Suppressor macrophage treated with lipopolysaccharide for 1 hour (primary cell): ENCODE measurements around the gene FAM107A.

Source experiments
- DNase-seq, 3 donors: peaks; one replicate each; pipeline ENCODE4 v3.0.0-alpha.2; 2020 to 2022

The FAM107A gene

DNA sequence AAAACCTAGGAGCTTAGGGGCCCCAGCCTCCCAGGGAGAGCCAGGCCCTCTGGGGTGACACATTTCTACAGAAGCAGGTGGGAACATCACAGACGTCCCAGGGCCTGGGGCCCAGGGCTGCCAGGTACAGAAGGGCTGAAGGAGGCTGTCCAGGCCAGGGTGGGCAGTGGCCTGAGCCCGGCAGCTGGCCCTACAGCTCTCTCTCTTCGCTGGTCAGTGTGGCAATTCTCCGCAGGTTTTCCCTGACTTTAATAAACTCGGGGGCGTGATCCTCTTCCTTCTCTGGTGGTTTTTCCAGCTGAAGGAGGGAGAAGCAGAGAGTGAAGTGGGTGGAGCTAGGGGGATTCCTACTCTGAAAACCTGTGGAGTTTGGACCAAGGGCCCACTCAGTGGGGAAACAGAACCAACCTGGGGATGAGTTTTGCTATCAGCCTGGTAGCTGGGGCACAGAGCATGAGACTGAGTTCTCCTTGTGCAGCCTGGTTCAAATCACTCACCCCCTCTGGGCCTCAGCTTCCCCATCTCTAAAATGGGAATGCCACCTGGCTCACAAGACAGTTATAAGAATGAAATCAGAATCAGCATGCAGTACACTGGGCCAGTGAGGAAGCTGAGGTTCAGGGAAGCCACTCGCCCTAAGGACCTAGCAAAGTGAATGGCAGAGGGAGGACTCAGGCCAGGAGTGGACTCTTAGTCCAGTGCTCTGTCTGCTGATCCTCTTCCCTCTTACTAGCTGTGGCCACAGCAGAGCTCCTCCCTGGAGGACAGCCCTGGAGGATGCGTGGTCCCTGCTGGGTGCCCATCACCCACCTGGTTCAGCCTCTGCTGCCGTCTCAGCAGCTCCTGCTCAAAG lies 10.6 kb downstream of the FAM107A start:
- no peak for DNase-seq

DNA sequence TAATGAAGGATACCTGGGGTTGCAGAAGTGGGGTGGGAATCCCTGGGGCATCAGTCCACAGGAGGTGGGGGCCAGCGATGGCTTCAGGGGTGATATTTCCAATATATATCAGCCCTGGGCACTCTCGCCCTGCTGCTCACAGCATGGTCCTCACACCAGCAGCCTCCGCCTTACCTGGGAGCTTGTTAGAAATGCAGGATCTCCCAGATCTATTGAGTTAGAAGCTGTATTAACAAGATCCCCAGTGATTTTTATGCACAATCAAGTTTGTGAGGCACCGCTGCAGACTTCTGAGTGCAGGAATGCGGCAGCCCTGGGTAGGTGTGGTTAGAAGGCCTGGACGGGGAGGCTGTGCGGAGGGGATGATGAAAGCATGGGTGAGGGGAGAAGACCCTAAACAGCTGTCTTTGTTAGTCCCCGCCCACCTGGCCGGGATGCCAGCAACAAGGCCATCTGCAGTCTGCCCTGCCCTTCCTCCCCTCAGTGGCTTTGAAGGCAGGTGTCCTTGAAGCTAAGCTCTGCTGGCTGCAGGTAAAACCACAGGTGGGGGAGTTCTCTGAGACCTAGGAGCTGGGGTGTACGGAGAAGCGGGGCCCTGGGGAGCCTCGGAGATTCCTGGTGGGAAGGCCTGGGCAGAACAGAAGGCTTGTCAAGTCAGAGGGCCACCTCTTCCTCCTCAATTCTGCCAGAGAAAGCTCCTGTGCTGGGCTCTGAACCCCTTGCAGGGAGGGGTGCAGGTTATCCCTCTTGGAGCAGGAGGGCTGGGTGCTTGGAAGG lies 11.4 kb downstream of the FAM107A start:
- no peak for DNase-seq

DNA sequence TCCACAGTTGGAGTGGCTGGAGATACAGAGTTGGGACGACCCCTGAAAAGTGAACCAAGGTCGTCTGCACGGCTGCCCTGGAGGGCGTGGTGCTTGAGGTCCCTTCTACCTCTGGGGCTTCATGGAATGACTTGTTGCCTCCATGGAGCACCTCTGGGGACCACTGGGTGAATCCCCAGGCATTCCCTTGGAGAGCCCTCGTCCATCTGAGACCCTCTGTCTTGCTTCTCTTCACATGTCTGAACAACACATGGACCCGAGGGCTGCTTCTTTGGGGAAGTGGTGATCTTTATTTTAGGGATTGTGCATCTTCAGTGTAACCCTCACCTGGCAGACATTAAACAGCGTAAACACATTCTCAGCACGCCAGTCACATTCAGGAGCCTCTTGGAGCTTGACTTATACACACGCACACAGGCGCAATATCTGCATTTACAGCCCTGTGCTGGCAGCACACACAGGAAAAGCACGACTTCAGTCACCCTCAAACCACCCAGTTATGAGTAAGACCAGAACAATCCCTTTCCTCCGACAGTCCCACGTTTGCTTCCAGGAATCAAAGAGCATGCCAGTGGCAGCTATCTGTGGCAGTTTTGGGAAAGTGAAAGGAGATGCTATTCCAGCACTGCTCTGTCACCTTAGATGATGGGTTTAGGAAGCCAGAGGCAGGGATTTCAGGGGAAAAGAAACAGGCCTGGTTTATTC lies 12.6 kb downstream of the FAM107A start:
- no peak for DNase-seq

DNA sequence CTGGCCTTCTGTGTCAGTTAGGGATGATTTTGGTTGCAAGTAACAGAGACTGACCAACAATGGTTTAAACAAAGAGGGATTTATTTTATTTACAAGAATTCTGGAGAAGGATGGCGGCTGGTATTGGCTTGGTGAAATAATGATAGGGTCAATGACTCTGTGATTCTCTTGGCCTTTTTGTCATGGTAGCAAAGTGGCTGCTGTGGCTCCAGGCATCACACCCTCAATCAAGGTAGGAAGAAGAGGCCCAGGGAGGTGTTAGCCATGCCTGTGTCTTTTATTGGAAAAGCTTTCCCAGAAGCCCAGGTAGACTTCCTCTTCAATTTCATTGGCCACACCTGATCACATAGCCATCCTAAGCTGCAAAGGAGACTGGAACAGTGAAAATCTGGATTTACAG lies 13.1 kb downstream of the FAM107A start:
- DNase-seq = no peak

- no peak for DNase-seq
Measured at GRCh38 chr3:58563386-58564035, 13.7 kb downstream of the FAM107A start.

DNA sequence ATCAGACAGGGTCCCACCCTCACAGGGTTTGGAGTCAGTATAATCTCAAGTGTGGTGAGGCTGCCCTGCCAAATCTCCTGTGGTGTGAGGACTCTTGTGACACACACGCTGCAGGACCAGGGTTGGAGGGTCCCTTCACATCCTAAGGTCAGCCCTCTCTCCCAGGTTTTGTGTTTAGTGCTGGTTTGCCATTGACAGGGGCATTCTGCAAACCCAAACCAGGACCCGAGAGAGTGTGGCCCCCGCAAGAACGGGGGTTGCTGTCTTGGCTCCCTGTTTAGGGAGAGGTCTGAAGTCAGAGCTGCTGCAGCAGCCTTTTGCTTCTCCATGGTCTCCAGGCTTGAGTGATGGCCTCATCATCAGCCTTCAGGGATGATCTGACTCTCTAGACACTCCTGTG lies 14.7 kb downstream of the FAM107A start:
- no peak for DNase-seq

- DNase-seq = no peak
Measured at GRCh38 chr3:58560771-58561311, 16.4 kb downstream of the FAM107A start.

DNA sequence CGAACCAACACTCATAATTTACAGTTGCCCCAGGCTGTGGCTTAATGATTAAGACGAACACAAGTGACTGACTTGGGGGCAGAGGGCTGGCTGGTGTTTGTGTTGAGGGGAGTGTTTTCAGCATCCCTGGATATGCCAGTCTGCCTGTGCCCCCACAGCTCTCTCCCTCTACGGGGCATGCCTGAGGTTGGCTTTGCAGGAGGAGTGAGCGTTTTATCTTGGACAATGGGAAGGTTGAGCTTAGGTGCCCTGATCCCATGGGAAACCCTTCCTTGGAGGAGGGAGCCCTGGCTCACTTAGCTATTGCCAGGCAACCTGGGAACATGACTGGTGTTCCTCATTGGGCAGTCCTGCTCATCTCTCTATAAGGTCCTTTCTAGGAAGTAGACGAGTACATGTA lies 17.6 kb downstream of the FAM107A start:
- no peak for DNase-seq

GRCh38 chr3:58557491-58557890 lies 19.7 kb downstream of the FAM107A start:
- DNase-seq = no peak

GRCh38 chr3:58556761-58557221 lies 20.4 kb downstream of the FAM107A start:
- no peak for DNase-seq

GRCh38 chr3:58556001-58556400 lies 21.2 kb downstream of the FAM107A start:
- no peak for DNase-seq

DNA sequence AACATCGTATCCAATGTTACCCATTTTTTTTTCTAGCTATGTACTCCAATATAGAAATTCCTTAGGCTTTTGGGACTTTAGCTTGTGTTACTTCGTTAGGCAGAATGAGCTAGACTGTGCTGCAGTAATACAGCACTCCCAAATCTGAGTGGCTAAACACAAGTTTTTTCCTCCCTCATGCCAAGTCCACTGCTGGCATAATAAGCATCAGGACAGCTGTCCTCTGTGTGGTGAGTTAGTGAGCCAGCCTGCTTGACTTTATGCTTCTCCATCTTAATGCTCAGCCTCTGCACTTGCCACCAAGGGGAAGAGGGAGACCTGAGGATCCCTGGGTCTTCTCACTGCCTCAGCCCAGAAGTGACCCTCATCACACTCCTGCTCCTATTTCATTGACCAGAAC lies 22.0 kb downstream of the FAM107A start:
- no peak for DNase-seq

DNA sequence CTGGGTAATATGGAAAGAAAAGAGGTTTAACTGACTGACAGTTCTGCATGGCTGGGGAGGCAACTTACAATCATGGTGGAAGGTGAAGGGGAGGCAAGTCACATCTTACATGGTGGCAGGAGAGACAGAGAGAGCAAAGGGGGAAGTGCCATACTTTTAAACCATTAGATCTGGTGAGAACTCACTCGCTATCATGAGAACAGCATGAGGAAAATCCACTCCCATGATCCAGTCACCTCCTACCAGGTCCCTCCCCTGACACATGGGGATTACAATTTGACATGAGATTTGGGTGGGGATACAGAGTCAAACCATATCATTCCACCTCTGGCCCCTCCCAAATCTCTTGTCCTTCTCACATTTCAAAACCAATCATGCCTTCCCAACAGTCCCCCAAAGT lies 24.2 kb downstream of the FAM107A start:
- no peak for DNase-seq

- DNase-seq = no peak
Measured at GRCh38 chr3:58551636-58552180, 25.5 kb downstream of the FAM107A start.

DNA sequence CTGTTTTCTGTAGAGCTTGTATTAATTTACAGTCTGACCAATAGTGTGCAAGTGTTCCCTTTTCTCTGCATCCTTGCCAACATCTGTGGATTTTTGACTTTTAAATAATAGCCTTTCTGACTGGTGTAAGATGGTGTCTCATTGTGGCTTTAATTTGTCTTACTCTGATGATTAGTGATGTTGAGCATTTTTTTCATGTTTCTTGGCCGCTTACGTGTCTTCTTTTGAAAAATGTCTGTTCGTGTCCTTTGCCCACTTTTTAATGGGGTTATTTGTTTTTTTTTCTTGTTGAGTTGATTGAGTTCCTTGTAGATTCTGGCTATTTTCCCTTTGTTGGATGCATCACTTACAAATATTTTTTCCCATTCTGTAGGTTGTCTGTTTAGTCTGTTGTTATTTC lies 32.6 kb downstream of the FAM107A start:
- no peak for DNase-seq

- no peak for DNase-seq
Measured at GRCh38 chr3:58540176-58540858, 36.9 kb downstream of the FAM107A start.

GRCh38 chr3:58539626-58540025 lies 37.6 kb downstream of the FAM107A start:
- no peak for DNase-seq

DNA sequence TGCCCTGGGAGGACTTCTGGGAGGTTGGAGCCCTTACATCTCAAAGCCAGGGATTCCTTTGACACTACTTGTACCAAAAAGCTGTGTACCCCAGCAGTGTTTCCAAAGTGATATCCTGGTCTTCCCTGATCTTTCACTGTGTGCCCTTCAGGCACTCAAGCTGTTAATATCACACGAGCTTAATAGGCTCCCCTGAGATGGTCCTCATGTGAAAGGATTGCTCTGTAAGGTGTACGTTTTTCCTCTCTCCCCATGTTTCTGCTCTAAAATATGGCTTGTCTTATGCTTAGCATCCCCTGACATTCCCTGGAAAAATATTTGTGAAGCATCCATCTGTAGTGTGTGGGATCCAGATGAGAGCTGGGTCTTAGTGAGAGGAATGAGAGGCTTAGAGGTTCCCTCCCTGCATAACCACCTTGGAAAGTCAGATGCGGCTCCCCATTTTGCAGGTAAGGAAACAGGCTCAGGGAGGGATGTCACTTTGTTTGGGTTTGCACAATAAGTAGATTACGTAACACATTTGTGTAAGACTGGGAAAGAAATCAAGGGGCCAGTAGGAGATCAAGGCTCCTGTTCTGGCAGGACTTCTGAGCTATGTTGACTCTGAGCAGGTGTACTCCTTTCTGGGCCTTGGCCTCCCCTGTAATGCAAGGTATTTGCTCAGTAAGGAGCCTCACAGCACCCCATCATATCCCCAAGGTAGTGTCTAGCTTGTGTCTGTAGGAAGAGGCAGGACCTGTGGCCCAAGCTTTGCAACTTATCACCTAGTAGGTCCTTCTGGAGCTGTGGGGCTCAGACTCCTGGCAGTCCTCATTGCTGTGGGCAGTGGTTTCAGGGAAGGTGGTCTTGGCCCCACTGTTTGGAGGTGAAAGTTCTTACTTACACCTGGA lies 39.5 kb downstream of the FAM107A start:
- DNase-seq = peak in 1 of 3 donors; percentile 29

- no peak for DNase-seq
Measured at GRCh38 chr3:58536501-58537411, 40.4 kb downstream of the FAM107A start, which contains the start of gene ACOX2. Gene ACOX2, minus strand, starts transcription at chr3:58537190. Its CDS starts 2,084 bp downstream, at chr3:58535106.
